Smooth muscle cell (in vitro differentiated cells): ENCODE results near the gene MAB21L2. TPM values are rescaled to one million over a fixed set of nuclear protein-coding genes. Genes with fewer than 3 reads are reported as not detected.
"Not testable (repeated sequence)": the region's sequence is repeated elsewhere in the genome, so short reads cannot be mapped to it uniquely, and the experiment has no call there.

Source experiments
- DNase-seq: peaks from one replicate; lab custom pipeline; 2025; ENCODE audit not compliant: unreplicated experiment; lab: John Stamatoyannopoulos, UW
- H2AFZ ChIP-seq: fragments of 200-600 bp; sonication (generic); 2 replicates; pipeline ENCODE4 v1.6.0; 2016; ENCODE audit warnings: antibody characterized with exemption, low read depth, mild to moderate bottlenecking
- H3F3A ChIP-seq: fragments of 200-600 bp; sonication (generic); 2 replicates; pipeline ENCODE4 v1.6.0; 2017; ENCODE audit warnings: antibody characterized with exemption, low read depth
- H3K27ac ChIP-seq: fragments of 200-600 bp; sonication (generic); 2 replicates; pipeline ENCODE4 v1.5.1; 2016; ENCODE audit warnings: low read depth, mild to moderate bottlenecking
- H3K27me3 ChIP-seq: fragments of 200-600 bp; sonication (generic); 2 replicates; pipeline ENCODE4 v1.6.1; 2016; ENCODE audit warnings: low read depth, mild to moderate bottlenecking
- H3K36me3 ChIP-seq: fragments of 200-600 bp; sonication (generic); 2 replicates; pipeline ENCODE4 v1.5.1; 2016; ENCODE audit warnings: low read depth
- H3K4me1 ChIP-seq: fragments of 200-600 bp; sonication (generic); 2 replicates; pipeline ENCODE4 v1.5.1; 2016; ENCODE audit warnings: low read depth
- H3K4me2 ChIP-seq: fragments of 200-600 bp; sonication (generic); 2 replicates; pipeline ENCODE4 v1.6.0; 2016; ENCODE audit warnings: mild to moderate bottlenecking
- H3K4me3 ChIP-seq: fragments of 200-600 bp; sonication (generic); 2 replicates; pipeline ENCODE4 v1.5.1; 2016; ENCODE audit warnings: mild to moderate bottlenecking
- H3K79me2 ChIP-seq: fragments of 200-600 bp; sonication (generic); 2 replicates; pipeline ENCODE4 v1.6.0; 2016; ENCODE audit warnings: low read depth, mild to moderate bottlenecking
- H3K9ac ChIP-seq: fragments of 200-600 bp; sonication (generic); 2 replicates; pipeline ENCODE4 v1.6.0; 2016; ENCODE audit warnings: low read depth
- H3K9me3 ChIP-seq: fragments of 200-600 bp; sonication (generic); replicated peaks from 2 replicates; pipeline ENCODE4 v1.5.1; 2016; ENCODE audit warnings: low read depth
- H4K20me1 ChIP-seq: fragments of 200-600 bp; sonication (generic); 2 replicates; pipeline ENCODE4 v1.6.0; 2016; ENCODE audit warnings: low read depth
- WGBS: methylation state at CpG from one replicate; pipeline ENCODE4 v1.1.7; 2016; ENCODE audit warnings: low lambda C conversion rate; 5-methylcytosine and 5-hydroxymethylcytosine counted together
- polyA plus RNA-seq: library from polyadenylated mRNA; unstranded; fragments of >200 nt; fragmentation: Nextera tagmentation; extraction: Ambion mirVana; gene quantifications from 2 replicates; pipeline ENCODE4 v1.2.1, GENCODE V29; 2016
- total RNA-seq: library from RNA; depleted of rRNA; stranded (reverse); fragments of >200 nt; gene quantifications from 2 replicates; pipeline ENCODE4 v1.2.3, GENCODE V29; 2014
- TF ChIP-seq, protein P1 (sequence below): fragments of 200-600 bp; sonication (generic); IDR thresholded peaks from 2 replicates; pipeline ENCODE4 v1.5.1; 2017; ENCODE audit warnings: borderline replicate concordance, mild to moderate bottlenecking, antibody characterized with exemption; ENCODE audit not compliant: insufficient read depth, poor library complexity, severe bottlenecking

The MAB21L2 gene
- total and polyA plus RNA-seq, 2 experiments from 2014 or later, result 0.17 to 1.7 TPM

DNA sequence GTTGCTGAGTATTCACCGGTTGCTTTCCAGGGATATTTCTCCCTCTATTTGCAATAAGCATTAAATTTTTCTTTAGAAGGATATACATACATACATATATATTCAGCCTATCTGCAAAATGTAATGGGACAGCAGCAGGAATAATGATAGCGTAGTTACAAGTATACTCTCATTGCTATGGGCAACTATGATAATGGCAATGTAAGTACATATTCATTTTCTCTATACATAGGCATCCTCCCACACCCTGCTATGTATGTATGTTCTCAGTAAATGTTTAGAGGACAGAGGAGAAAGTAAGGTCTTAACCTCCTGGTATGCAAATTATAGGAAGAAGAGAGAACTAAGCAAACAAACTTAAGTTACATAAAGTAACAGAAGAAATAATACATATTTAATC lies 19.7 kb upstream of the MAB21L2 start:
- Histone ChIP-seq H3F3A (no peaks in the 10 kb centered on the region), H4K20me1 (no peaks in the 10 kb centered on the region), H3K36me3 (no peaks in the 10 kb centered on the region), H3K27me3 (no peaks in the 10 kb centered on the region), H3K4me1 (no peaks in the 10 kb centered on the region), H3K4me2 (no peak overlapping the region), H2AFZ (no peak overlapping the region), H3K79me2 (no peaks in the 10 kb centered on the region), H3K9ac (no peak overlapping the region), H3K27ac (no peak overlapping the region), H3K9me3 (no peaks in the 10 kb centered on the region), H3K4me3 (no peak overlapping the region)
- no peak for DNase-seq
- 95% methylated on average over 2 of the region's 2 CpGs for WGBS
- TF ChIP-seq, protein P1, sequence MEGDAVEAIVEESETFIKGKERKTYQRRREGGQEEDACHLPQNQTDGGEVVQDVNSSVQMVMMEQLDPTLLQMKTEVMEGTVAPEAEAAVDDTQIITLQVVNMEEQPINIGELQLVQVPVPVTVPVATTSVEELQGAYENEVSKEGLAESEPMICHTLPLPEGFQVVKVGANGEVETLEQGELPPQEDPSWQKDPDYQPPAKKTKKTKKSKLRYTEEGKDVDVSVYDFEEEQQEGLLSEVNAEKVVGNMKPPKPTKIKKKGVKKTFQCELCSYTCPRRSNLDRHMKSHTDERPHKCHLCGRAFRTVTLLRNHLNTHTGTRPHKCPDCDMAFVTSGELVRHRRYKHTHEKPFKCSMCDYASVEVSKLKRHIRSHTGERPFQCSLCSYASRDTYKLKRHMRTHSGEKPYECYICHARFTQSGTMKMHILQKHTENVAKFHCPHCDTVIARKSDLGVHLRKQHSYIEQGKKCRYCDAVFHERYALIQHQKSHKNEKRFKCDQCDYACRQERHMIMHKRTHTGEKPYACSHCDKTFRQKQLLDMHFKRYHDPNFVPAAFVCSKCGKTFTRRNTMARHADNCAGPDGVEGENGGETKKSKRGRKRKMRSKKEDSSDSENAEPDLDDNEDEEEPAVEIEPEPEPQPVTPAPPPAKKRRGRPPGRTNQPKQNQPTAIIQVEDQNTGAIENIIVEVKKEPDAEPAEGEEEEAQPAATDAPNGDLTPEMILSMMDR, result no peak

DNA sequence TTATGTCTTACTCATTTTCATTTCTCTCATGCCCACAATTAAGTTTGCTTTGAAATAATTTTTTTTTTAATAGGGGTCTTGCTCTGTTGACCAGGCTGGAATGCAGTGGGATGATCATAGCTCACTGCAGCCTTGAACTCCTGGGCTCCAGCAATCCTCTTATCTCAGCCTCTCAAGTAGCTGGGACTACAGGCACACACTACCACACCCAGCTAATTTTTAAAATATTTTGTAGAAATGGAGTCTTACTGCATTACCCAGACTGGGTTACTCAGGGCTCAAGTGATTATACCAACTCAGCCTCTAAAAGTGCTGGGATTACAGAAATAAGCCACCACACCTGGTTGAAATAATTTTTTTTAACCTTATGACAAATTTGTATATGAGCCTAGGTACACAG lies 19.2 kb upstream of the MAB21L2 start:
- Histone ChIP-seq H3K4me1 (no peaks in the 10 kb centered on the region), H3K27me3 (no peaks in the 10 kb centered on the region), H3K27ac (no peak overlapping the region), H3K4me3 (no peak overlapping the region), H3K79me2 (no peaks in the 10 kb centered on the region), H3K9me3 (no peaks in the 10 kb centered on the region), H3K9ac (no peak overlapping the region), H2AFZ (no peak overlapping the region), H3K4me2 (no peak overlapping the region), H3K36me3 (no peaks in the 10 kb centered on the region), H3F3A (no peaks in the 10 kb centered on the region), H4K20me1 (no peaks in the 10 kb centered on the region)
- TF ChIP-seq, protein P1, result no peak
- DNase-seq, result no peak

DNA sequence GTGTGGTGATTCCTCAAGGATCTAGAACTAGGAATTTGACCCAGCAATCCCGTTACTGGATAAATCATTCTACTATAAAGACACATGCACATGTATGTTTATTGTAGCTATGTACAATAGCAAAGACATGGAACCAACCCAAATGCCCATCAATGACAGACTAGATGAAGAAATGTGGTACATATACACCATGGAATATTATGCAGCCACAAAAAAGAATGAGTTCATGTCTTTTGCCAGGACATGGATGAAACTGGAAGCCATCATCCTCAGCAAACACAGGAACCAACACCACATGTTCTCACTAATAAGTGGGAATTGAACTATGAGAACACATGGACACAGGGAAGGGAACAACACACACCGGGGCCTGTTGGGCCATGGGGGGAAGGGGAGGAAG lies 17.0 kb upstream of the MAB21L2 start:
- not testable (repeated sequence) for H3K27ac ChIP-seq, H3F3A ChIP-seq, H4K20me1 ChIP-seq, H3K9me3 ChIP-seq, H3K4me2 ChIP-seq, H3K9ac ChIP-seq, H3K4me1 ChIP-seq, H3K79me2 ChIP-seq, H3K36me3 ChIP-seq, H2AFZ ChIP-seq, DNase-seq, H3K27me3 ChIP-seq, H3K4me3 ChIP-seq
- 97% methylated on average over 2 of the region's 2 CpGs for WGBS

DNA sequence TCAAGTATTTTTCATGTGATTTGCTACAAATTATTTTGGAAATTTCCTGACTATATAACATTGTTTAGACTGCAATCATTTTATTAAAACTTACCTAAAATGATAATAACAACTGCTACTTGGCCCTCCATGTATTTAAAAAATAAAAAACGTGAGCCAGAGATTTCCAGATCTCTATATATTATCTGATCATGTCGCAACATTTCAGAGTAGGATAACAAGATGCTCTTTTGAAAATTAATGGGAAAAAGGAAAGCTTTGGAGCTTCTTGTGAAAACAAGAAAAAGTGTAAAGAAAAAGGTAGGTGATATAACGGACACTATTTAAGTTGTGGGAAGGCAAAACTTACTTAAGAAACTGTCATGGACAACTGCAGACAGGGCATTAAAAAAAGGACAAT lies 14.9 kb upstream of the MAB21L2 start:
- no peak for DNase-seq
- Histone ChIP-seq H3K4me3 (no peak overlapping the region), H3K27ac (no peak overlapping the region), H3K9me3 (no peaks in the 10 kb centered on the region), H3K27me3 (no peaks in the 10 kb centered on the region), H3K9ac (no peak overlapping the region), H2AFZ (no peak overlapping the region), H4K20me1 (no peaks in the 10 kb centered on the region), H3K4me1 (no peaks in the 10 kb centered on the region), H3K79me2 (no peaks in the 10 kb centered on the region), H3F3A (no peaks in the 10 kb centered on the region), H3K36me3 (no peaks in the 10 kb centered on the region), H3K4me2 (no peak overlapping the region)
- WGBS, result 91% methylated on average over 3 of the region's 3 CpGs
- TF ChIP-seq, protein P1, result no peak
